Stimulated activated CD8-positive, alpha-beta memory T cell treated with anti-CD3 and anti-CD28 coated beads, Interleukin-2, amount 100 ng/mL, for 1 hour (primary cell): Measurements from ENCODE around the gene ZNF655.
"Not testable (repeated sequence)": the region's sequence is repeated elsewhere in the genome, so short reads cannot be mapped to it uniquely, and the experiment has no call there.

Source experiments
- DNase-seq, 2 donors: peaks; one replicate each; pipeline ENCODE4 v3.0.0-alpha.2; 2020; ENCODE audit warnings: low read depth in 2 of 2

ZNF655 gene

GRCh38 chr7:99560834-99561736 lies 2.6 kb downstream of the ZNF655 start:
- no peak for DNase-seq

- no peak for DNase-seq
Observed at GRCh38 chr7:99561737-99562051, 3.3 kb downstream of the ZNF655 start.

- no peak for DNase-seq
Observed at GRCh38 chr7:99562114-99562784, 3.8 kb downstream of the ZNF655 start.

GRCh38 chr7:99562832-99563231 lies 4.4 kb downstream of the ZNF655 start:
- no peak for DNase-seq

- DNase-seq = no peak
Observed at GRCh38 chr7:99563650-99564049, 5.2 kb downstream of the ZNF655 start.

- DNase-seq = not testable (repeated sequence)
Observed at GRCh38 chr7:99568770-99569169, 10.3 kb downstream of the ZNF655 start.

- DNase-seq = no peak
Observed at GRCh38 chr7:99571768-99572167, 13.3 kb downstream of the ZNF655 start.

- DNase-seq = no peak
Observed at GRCh38 chr7:99573257-99573656, 14.8 kb downstream of the ZNF655 start.

- DNase-seq = no peak
Observed at GRCh38 chr7:99576251-99576650, 17.8 kb downstream of the ZNF655 start.

GRCh38 chr7:99579281-99579955 lies 21.0 kb downstream of the ZNF655 start:
- DNase-seq = no peak

- DNase-seq = peak; percentile 16 to 45
Observed at GRCh38 chr7:99579956-99580777, 21.7 kb downstream of the ZNF655 start.

GRCh38 chr7:99580778-99581332 lies 22.4 kb downstream of the ZNF655 start:
- not testable (repeated sequence) for DNase-seq

- no peak for DNase-seq
Observed at GRCh38 chr7:99588868-99589267, 30.4 kb downstream of the ZNF655 start.

GRCh38 chr7:99594948-99595745 lies 36.7 kb downstream of the ZNF655 start:
- no peak for DNase-seq

- DNase-seq = no peak
Observed at GRCh38 chr7:99596408-99596955, 38.0 kb downstream of the ZNF655 start.

GRCh38 chr7:99597762-99598501 lies 39.5 kb downstream of the ZNF655 start, which contains the start of gene TMEM225B:
TMEM225B (plus strand) TSS chr7:99598267; CDS start chr7:99604389, 6,122 bp downstream.
- no peak for DNase-seq

- no peak for DNase-seq
Observed at GRCh38 chr7:99599836-99600235, 41.4 kb downstream of the ZNF655 start.

GRCh38 chr7:99601656-99602310 lies 43.3 kb downstream of the ZNF655 start:
- no peak for DNase-seq

- DNase-seq = no peak
Observed at GRCh38 chr7:99605527-99605926, 47.1 kb downstream of the ZNF655 start.
